ENCODE data around the gene TRIM9. TPM values are rescaled to one million over a fixed set of nuclear protein-coding genes. Genes with fewer than 3 reads are reported as not detected.

Gene TRIM9
- 0.15 and 0.17 TPM in 2 replicates for total RNA-seq

GRCh38 chr14:51094901-51095853 is at the start of gene TRIM9:
TSS of gene TRIM9 (minus strand) at chr14:51095105. CDS start at chr14:51094939, 166 bp downstream.

GRCh38 chr14:50943943-50944646 is 150.8 kb downstream of the TRIM9 start, which contains the start of gene PYGL:
TSS of gene PYGL (minus strand) at chr14:50944483. CDS start at chr14:50944403, 80 bp downstream.

Other genes starting within 250 kb of the TRIM9 start
- under 0.01 TPM in 1 of 2 replicates, not detected in the other for gene ABHD12B, start 223.1 kb downstream of the TRIM9 start, total RNA-seq
- gene PYGL, start 150.6 kb downstream of the TRIM9 start, total RNA-seq = 64.1 and 65.9 TPM in 2 replicates
- 22.0 and 32.4 TPM in 2 replicates for gene TMX1, start 145.1 kb upstream of the TRIM9 start, total RNA-seq